SU-DHL-6 (cell line): ENCODE results near the gene GJB6.

Experiments used
- H2AFZ ChIP-seq: fragments of 200-600 bp; sonication (generic); 2 replicates; pipeline ENCODE4 v1.6.1; 2014; ENCODE audit warnings: low read depth, mild to moderate bottlenecking, moderate library complexity, mixed read lengths, antibody characterized with exemption, low read length; ENCODE audit not compliant: severe bottlenecking
- H3F3A ChIP-seq: fragments of 200-600 bp; shearing (Covaris generic); 2 replicates; pipeline ENCODE4 v1.6.0; 2016; ENCODE audit warnings: antibody characterized with exemption, mild to moderate bottlenecking; ENCODE audit not compliant: insufficient read depth
- H3K27ac ChIP-seq: fragments of 200-600 bp; sonication (generic); 2 replicates; pipeline ENCODE4 v1.5.1; 2016; ENCODE audit warnings: low read depth, mild to moderate bottlenecking, low read length, moderate library complexity, mixed read lengths
- H3K27me3 ChIP-seq: fragments of 200-600 bp; sonication (generic), shearing (Covaris generic); 2 replicates; pipeline ENCODE4 v1.6.0; 2014; ENCODE audit warnings: mild to moderate bottlenecking, low read length
- H3K36me3 ChIP-seq: fragments of 200-600 bp; sonication (generic); 2 replicates; pipeline ENCODE4 v1.6.1; 2014; ENCODE audit warnings: mild to moderate bottlenecking, low read length, mixed read lengths
- H3K4me2 ChIP-seq: fragments of 300-600, 200-600 bp; shearing (Covaris generic), sonication (generic); 2 replicates; pipeline ENCODE4 v1.6.0; 2014; ENCODE audit warnings: low read length, low read depth, mild to moderate bottlenecking; ENCODE audit not compliant: poor library complexity, severe bottlenecking
- H3K4me3 ChIP-seq: fragments of 200-600 bp; sonication (generic); 2 replicates; pipeline ENCODE4 v1.5.1; 2014; ENCODE audit warnings: antibody characterized with exemption, low read length, mild to moderate bottlenecking, mixed read lengths; ENCODE audit not compliant: insufficient read depth, poor library complexity, severe bottlenecking
- H3K79me2 ChIP-seq: fragments of 200-600 bp; sonication (generic); 2 replicates; pipeline ENCODE4 v1.6.1; 2014; ENCODE audit warnings: mild to moderate bottlenecking, low read length, moderate library complexity; ENCODE audit not compliant: insufficient read depth
- H3K9ac ChIP-seq: fragments of 200-600 bp; sonication (generic); 2 replicates; pipeline ENCODE4 v1.7.0; 2014; ENCODE audit warnings: mild to moderate bottlenecking, low read length
- H3K9me2 ChIP-seq: fragments of 200-600 bp; sonication (generic); replicated peaks from 2 replicates; pipeline ENCODE4 v1.6.1; 2014; ENCODE audit warnings: low read length; ENCODE audit not compliant: insufficient read depth
- H3K9me3 ChIP-seq: fragments of 200-600 bp; sonication (generic); 2 replicates; pipeline ENCODE4 v1.6.1; 2014; ENCODE audit warnings: low read length, mixed read lengths; ENCODE audit not compliant: insufficient read depth
- H4K20me1 ChIP-seq: fragments of 200-600 bp; sonication (generic); 2 replicates; pipeline ENCODE4 v1.6.1; 2014; ENCODE audit warnings: low read depth, mild to moderate bottlenecking, antibody characterized with exemption, low read length, moderate library complexity, mixed read lengths
- CTCF ChIP-seq: fragments of 200-600 bp; sonication (generic); IDR thresholded peaks from one replicate; pipeline ENCODE4 v1.5.1; 2017; ENCODE audit warnings: antibody characterized with exemption, mild to moderate bottlenecking, low read length, moderate library complexity; ENCODE audit not compliant: insufficient read depth, poor library complexity, severe bottlenecking
- EZH2phosphoT487 ChIP-seq: fragments of 200-600 bp; sonication (generic), shearing (Covaris generic); conservative IDR thresholded peaks from 2 replicates; pipeline ENCODE4 v1.6.1; 2018; ENCODE audit warnings: mild to moderate bottlenecking, antibody characterized with exemption, low read length, moderate library complexity, mixed read lengths

GJB6 gene

GRCh38 chr13:20227730-20228129, 4.4 kb downstream of the GJB6 start:
- Histone ChIP-seq H3K27me3 (no peaks in the 10 kb centered on the region), H3K36me3 (no peaks in the 10 kb centered on the region), H3K27ac (no peak overlapping the region), H3K4me2 (no peak overlapping the region), H2AFZ (no peak overlapping the region), H3K4me3 (no peak overlapping the region), H3F3A (no peaks in the 10 kb centered on the region), H3K9me2 (no peaks in the 10 kb centered on the region), H3K79me2 (no peaks in the 10 kb centered on the region), H4K20me1 (no peaks in the 10 kb centered on the region), H3K9me3 (no peaks in the 10 kb centered on the region), H3K9ac (no peak overlapping the region)
- TF ChIP-seq EZH2phosphoT487, result no peak
- TF ChIP-seq CTCF, result no peak

- H3K4me3 ChIP-seq, result no peak overlapping the region
- H3K36me3 ChIP-seq, result no peaks in the 10 kb centered on the region
- H3K27me3 ChIP-seq, result no peaks in the 10 kb centered on the region
- no peak overlapping the region for H3K9ac ChIP-seq
- TF ChIP-seq EZH2phosphoT487 (no peak), CTCF (no peak)
- no peak overlapping the region for H3K4me2 ChIP-seq
- no peaks in the 10 kb centered on the region for H4K20me1 ChIP-seq
- H3K9me2 ChIP-seq, result no peaks in the 10 kb centered on the region
- H3K27ac ChIP-seq, result no peak overlapping the region
- no peaks in the 10 kb centered on the region for H3F3A ChIP-seq
- H2AFZ ChIP-seq, result no peak overlapping the region
- H3K79me2 ChIP-seq, result no peaks in the 10 kb centered on the region
- no peaks in the 10 kb centered on the region for H3K9me3 ChIP-seq
Measured at GRCh38 chr13:20227288-20227687, 4.8 kb downstream of the GJB6 start.

- Histone ChIP-seq H2AFZ (no peak overlapping the region), H4K20me1 (no peaks in the 10 kb centered on the region), H3K4me2 (no peak overlapping the region), H3K27me3 (no peaks in the 10 kb centered on the region), H3F3A (no peaks in the 10 kb centered on the region), H3K9ac (no peak overlapping the region), H3K9me2 (no peaks in the 10 kb centered on the region), H3K4me3 (no peak overlapping the region), H3K79me2 (no peaks in the 10 kb centered on the region), H3K9me3 (no peaks in the 10 kb centered on the region), H3K27ac (no peak overlapping the region), H3K36me3 (no peaks in the 10 kb centered on the region)
- TF ChIP-seq CTCF, result no peak
- TF ChIP-seq EZH2phosphoT487, result no peak
Measured at GRCh38 chr13:20222553-20222952, 9.6 kb downstream of the GJB6 start.
